DND-41 (cell line): ENCODE measurements around the gene ATP2C1.

Source experiments
- ATAC-seq: fragments of 200-7000 bp; cut with Tn5 transposase; 3 replicates; pipeline ENCODE4 v1.9.1; 2021; ENCODE audit warnings: low read depth; ENCODE audit not compliant: insufficient read depth
- DNase-seq: peaks from one replicate; pipeline ENCODE4 v3.0.0-alpha.2; 2020
- H2AFZ ChIP-seq: 2 replicates; pipeline ENCODE4 v1.6.0; 2012; ENCODE audit warnings: low read depth, low read length
- H3K27ac ChIP-seq: 2 replicates; pipeline ENCODE4 v1.5.1; 2012; ENCODE audit warnings: low read length, inconsistent platforms
- H3K27me3 ChIP-seq: fragments of 200-600 bp; sonication (generic); 2 replicates; pipeline ENCODE4 v1.6.0; 2012; ENCODE audit warnings: low read length, mild to moderate bottlenecking, inconsistent platforms; ENCODE audit not compliant: insufficient read depth, poor library complexity
- H3K36me3 ChIP-seq: 2 replicates; pipeline ENCODE4 v1.5.1; 2012; ENCODE audit warnings: low read length, inconsistent platforms; ENCODE audit not compliant: insufficient read depth
- H3K4me1 ChIP-seq: 2 replicates; pipeline ENCODE4 v1.5.1; 2012; ENCODE audit warnings: mild to moderate bottlenecking, low read length; ENCODE audit not compliant: insufficient read depth
- H3K4me2 ChIP-seq: 2 replicates; pipeline ENCODE4 v1.6.0; 2012; ENCODE audit warnings: mild to moderate bottlenecking, moderate library complexity, low read length, inconsistent platforms; ENCODE audit not compliant: insufficient read depth
- H3K4me3 ChIP-seq, 2 experiments: fragments of 200-600 bp in 1 of 2; shearing (Covaris generic) in 1 of 2; 2 replicates each; pipeline ENCODE4 v1.5.1; 2012 to 2016; ENCODE audit warnings: inconsistent platforms in 2 of 2, low read length in 2 of 2, mild to moderate bottlenecking in 2 of 2, low read depth in 1 of 2, moderate library complexity in 1 of 2
- H3K79me2 ChIP-seq: 2 replicates; pipeline ENCODE4 v1.6.0; 2012; ENCODE audit warnings: low read length, inconsistent platforms; ENCODE audit not compliant: insufficient read depth
- H3K9ac ChIP-seq: 2 replicates; pipeline ENCODE4 v1.6.0; 2012; ENCODE audit warnings: low read depth, mild to moderate bottlenecking, inconsistent platforms, low read length, moderate library complexity
- H3K9me3 ChIP-seq: 2 replicates; pipeline ENCODE4 v1.5.1; 2012; ENCODE audit warnings: low read length, moderate library complexity, mild to moderate bottlenecking, inconsistent platforms; ENCODE audit not compliant: insufficient read depth, severe bottlenecking
- H4K20me1 ChIP-seq: 2 replicates; pipeline ENCODE4 v1.6.0; 2012; ENCODE audit warnings: low read length; ENCODE audit not compliant: insufficient read depth
- CTCF ChIP-seq: IDR thresholded peaks from 2 replicates; pipeline ENCODE4 v1.5.1; 2012; ENCODE audit warnings: borderline replicate concordance, low read length, moderate library complexity, mild to moderate bottlenecking; ENCODE audit not compliant: poor library complexity, severe bottlenecking; ENCODE audit errors: extremely low read depth
- EZH2 ChIP-seq: IDR thresholded peaks from 3 replicates; pipeline ENCODE4 v1.6.1; 2012; ENCODE audit warnings: borderline replicate concordance, low read depth, mild to moderate bottlenecking, moderate library complexity, low read length, inconsistent platforms; ENCODE audit not compliant: severe bottlenecking

Gene ATP2C1

GRCh38 chr3:130955481-130955880 lies 61.6 kb downstream of the ATP2C1 start:
- Histone ChIP-seq H3K4me1 (no peaks in the 10 kb centered on the region), H3K79me2 (no peaks in the 10 kb centered on the region), H3K27ac (no peak overlapping the region), H3K4me2 (no peak overlapping the region), H4K20me1 (no peaks in the 10 kb centered on the region), H2AFZ (no peak overlapping the region), H3K4me3 (no peak overlapping the region), H3K9ac (no peak overlapping the region), H3K9me3 (no peaks in the 10 kb centered on the region), H3K36me3 (peaks cover 48% of the 10 kb centered on the region), H3K27me3 (no peaks in the 10 kb centered on the region)
- TF ChIP-seq CTCF = no peak
- TF ChIP-seq EZH2 = no peak
- DNase-seq = no peak
- no peak for ATAC-seq

- no peaks in the 10 kb centered on the region for H3K27me3 ChIP-seq
- no peak for DNase-seq
- H3K4me1 ChIP-seq = no peaks in the 10 kb centered on the region
- H2AFZ ChIP-seq = no peak overlapping the region
- ATAC-seq = no peak
- no peak overlapping the region for H3K27ac ChIP-seq
- H3K9ac ChIP-seq = no peak overlapping the region
- H3K4me3 ChIP-seq = no peak overlapping the region
- H3K4me2 ChIP-seq = no peak overlapping the region
- H4K20me1 ChIP-seq = no peaks in the 10 kb centered on the region
- no peaks in the 10 kb centered on the region for H3K79me2 ChIP-seq
- peaks cover 52% of the 10 kb centered on the region for H3K36me3 ChIP-seq
- TF ChIP-seq CTCF = no peak
- TF ChIP-seq EZH2 = no peak
- H3K9me3 ChIP-seq = no peaks in the 10 kb centered on the region
Measured at GRCh38 chr3:130956281-130956680, 62.4 kb downstream of the ATP2C1 start.

- Histone ChIP-seq H3K4me3 (no peak overlapping the region), H3K27ac (no peak overlapping the region), H3K9ac (no peak overlapping the region), H2AFZ (no peak overlapping the region), H3K9me3 (no peaks in the 10 kb centered on the region), H3K79me2 (no peaks in the 10 kb centered on the region), H4K20me1 (no peaks in the 10 kb centered on the region), H3K4me2 (no peak overlapping the region), H3K27me3 (no peaks in the 10 kb centered on the region), H3K4me1 (no peaks in the 10 kb centered on the region), H3K36me3 (peaks cover 51% of the 10 kb centered on the region)
- no peak for TF ChIP-seq CTCF
- TF ChIP-seq EZH2 = no peak
- no peak for DNase-seq
- no peak for ATAC-seq
Measured at GRCh38 chr3:130956721-130957120, 62.8 kb downstream of the ATP2C1 start.

GRCh38 chr3:130960139-130960795 lies 66.4 kb downstream of the ATP2C1 start:
- H2AFZ ChIP-seq = no peak overlapping the region
- no peaks in the 10 kb centered on the region for H4K20me1 ChIP-seq
- no peak overlapping the region for H3K27ac ChIP-seq
- no peaks in the 10 kb centered on the region for H3K79me2 ChIP-seq
- no peaks in the 10 kb centered on the region for H3K27me3 ChIP-seq
- no peak for TF ChIP-seq EZH2
- TF ChIP-seq CTCF = no peak
- DNase-seq = no peak
- no peaks in the 10 kb centered on the region for H3K4me1 ChIP-seq
- H3K9me3 ChIP-seq = no peaks in the 10 kb centered on the region
- no peak for ATAC-seq
- no peak overlapping the region for H3K4me2 ChIP-seq
- H3K9ac ChIP-seq = no peak overlapping the region
- no peak overlapping the region for H3K4me3 ChIP-seq
- H3K36me3 ChIP-seq = peaks cover 43% of the 10 kb centered on the region
